HTERT RPE-1 (cell line): ENCODE results near the gene TTC27.

Experiments used
- in situ Hi-C: fragments of 300-500 bp; cut with MboI; formaldehyde crosslinking; loops from 4 replicates; pipeline ENCODE4 v1.14.3; 2020; ENCODE audit warnings: low sequenced_read_pairs

The TTC27 gene

DNA sequence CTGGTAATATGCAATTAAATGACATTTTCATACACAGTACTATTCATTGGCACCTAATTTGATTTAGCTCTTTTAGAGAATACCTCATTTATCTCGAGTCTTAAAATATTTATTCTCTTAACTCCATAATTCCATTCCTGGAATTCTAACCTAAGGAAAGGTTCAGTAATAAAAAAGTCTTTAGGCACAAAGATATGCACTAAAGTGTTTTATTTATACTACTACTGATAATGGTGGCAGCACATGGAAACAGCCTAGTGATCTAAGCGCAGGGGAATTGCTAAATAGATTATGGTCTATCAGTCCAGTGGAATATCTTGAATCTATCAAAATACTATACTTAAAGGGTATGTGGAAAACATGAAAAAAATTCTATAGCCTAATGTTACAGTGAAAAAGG is 176.4 kb downstream of the TTC27 start:
- in situ Hi-C loops: no loop called here

DNA sequence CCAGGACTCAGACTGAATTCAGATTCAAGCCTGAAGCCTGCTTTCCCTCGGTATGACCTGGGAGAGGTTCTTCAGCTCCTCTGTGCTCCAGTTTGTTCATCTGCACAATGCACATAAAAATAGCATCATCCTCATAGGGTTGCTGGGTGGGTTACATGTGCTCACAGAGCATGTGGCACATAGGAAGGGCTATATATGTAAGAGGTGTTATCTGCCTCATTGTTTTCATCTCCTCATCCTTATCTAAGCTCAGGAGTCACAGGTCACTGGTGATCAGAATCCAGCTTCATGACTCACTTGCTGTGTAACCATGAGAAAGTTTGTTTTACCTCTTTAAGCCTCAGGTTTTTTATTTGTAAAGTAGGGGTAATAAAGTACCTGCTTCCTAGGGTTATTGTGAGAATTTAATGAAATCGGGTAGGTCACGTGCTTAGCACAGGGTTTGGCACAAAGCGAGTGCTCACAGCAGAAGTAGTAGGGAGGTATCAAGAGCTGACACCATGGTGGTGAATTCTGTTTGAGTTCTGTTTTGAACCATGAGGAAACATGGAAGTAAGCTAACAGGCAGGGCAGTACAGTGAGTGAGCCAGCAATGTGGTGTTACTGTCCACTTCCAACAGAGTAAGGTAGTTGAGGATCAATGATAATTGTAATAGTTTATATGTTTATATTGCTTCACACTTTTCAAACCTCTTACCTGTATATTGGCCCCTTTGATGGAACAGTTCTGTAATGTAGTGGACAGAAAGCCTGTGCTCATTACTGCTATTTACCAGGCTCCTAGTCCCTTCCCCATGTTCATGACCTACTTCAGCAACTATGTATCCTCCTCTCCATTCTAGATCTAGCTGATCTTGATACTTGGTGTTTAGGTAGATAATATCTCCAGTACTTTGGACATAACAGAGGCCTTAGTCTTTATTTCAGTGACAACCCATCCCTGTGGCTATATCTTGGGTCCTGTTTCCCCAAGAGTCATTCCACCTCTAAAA is 177.6 kb downstream of the TTC27 start:
- in situ Hi-C loops: no loop called here

DNA sequence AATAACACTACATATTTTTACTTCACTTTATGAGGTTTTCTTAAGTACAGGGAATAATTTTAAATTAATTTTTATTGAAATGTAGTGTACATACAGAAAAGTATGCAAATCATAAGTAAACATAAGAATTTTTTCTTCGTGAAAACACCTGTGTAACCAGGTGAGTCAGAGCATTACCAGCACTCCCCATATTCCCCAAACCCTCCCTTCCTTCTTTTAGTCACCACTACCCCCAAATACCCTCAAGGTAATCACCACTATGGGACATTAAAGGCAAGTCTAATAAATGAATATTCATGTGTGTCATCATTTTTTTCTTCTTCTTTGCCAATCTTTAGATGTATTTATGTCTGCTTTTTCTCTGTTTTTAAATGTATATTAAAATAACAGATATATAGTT is 179.0 kb downstream of the TTC27 start:
- in situ Hi-C loops: no loop called here

DNA sequence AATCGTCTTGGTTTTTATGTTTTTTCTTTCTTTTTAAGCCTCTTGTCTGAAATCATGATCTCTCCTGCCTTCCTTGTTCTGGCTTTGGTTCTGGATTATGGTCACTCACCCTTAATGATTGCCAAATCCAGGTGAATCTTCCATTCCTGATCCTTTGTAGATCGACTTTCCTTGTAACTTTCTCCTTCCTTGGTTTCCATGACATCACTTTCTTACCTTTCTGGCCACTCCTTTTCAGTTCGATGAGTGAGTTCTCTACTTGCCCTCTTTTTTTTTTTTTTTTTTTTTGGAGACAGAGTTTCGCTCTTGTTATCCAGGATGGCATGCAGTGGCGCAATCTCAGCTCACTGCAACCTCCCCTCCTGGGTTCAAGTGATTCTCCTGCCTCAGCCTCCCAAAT is 179.8 kb downstream of the TTC27 start:
- in situ Hi-C loops: no loop called here

DNA sequence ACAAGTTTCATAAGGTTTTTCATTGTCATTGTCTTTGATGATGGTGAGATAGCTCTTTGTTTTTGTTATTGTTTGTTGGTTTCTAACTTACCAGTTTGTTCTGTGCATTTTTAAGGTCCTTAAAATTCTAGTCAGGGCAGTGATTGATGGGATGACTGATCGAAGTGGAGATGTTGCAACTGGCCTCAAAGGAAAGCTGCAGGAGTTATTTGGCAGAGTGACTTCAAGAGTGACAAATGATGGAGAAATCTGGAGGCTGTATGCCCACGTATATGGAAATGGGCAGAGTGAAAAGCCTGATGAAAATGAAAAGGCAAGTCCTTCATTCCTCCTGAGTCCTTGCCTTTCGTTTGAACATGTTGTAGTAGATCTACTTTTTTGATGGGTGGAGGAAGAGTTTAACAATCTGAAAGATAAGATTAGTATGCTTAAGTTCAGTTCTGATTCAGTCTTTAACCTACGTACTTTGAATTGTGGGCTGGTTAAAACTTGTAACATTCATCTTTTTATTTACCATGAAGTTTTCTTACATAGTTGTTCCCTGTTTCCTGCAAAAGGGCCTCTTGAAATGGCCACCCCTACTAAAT is 183.2 kb downstream of the TTC27 start:
- in situ Hi-C loops: no loop called here

DNA sequence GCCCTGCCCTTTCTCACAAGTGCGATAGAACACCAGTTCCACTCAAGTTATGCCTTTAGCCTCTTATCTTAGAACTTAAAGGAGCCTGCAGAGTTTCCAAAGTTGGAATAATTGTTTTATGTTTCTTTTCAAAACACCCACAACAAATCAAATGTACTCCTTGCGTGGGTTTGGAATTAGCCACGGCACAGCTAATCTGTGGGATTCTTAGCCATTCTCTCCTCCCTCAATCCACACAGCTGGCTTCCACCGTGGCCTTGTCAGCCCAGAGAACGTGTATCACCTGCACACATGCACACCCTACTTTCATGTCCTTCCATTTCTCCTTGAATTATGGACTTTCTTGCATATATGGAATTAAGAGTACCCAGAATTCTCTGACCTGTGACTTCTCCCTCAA is 183.8 kb downstream of the TTC27 start:
- in situ Hi-C loops: no loop called here

DNA sequence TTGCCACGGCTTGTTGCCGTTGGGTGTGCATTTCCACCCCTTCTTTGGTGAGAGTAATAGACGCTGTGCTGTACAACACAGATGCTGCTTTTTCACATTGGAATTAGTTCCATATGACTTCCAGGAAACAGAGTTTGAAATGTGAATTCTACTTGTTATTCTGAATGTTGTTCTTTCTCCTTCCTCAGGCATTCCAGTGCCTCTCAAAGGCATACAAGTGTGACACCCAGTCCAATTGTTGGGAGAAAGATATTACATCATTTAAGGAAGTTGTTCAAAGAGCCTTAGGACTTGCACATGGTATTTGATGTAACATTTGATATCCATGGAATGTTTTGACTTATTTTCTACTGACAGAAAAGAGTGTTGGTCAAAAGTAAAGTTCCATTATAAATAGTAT is 184.5 kb downstream of the TTC27 start:
- in situ Hi-C loops: no loop called here

DNA sequence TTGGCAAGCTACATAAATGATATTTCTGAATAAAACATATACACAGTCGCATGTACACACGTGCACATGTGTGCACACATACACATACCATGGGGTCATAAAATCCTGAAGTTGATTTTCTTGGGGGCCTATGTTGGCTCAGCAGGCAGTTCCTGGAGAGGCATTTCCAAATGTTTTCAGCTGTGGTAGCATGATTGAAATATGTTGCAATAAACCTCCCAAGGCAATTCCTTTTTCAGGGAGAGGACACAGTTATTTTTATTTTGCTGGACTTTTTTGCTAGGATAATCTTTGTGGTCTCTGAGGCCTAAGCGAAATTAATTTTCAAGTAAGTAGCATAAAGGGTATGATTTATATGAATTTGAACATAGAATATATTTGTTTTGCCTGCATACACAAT is 192.2 kb downstream of the TTC27 start:
- in situ Hi-C loops: no loop called here

DNA sequence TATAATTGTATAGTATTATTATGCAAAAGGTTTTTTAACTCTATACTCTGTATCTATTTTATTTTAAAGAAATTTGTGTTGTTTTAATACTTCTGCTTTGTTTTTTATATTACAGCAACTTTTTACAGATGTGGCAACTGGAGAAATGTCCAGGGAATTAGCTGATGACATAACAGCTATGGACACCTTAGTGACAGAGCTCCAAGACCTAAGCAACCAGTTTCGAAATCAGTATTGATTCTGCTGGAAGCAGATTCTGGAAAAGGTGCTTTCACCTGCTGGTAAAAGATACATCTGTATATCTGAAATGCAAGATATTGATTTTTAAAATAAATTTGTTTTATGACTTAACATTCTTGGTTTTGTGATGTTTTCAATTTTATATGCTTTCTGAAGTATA is 192.9 kb downstream of the TTC27 start:
- in situ Hi-C loops: no loop called here

DNA sequence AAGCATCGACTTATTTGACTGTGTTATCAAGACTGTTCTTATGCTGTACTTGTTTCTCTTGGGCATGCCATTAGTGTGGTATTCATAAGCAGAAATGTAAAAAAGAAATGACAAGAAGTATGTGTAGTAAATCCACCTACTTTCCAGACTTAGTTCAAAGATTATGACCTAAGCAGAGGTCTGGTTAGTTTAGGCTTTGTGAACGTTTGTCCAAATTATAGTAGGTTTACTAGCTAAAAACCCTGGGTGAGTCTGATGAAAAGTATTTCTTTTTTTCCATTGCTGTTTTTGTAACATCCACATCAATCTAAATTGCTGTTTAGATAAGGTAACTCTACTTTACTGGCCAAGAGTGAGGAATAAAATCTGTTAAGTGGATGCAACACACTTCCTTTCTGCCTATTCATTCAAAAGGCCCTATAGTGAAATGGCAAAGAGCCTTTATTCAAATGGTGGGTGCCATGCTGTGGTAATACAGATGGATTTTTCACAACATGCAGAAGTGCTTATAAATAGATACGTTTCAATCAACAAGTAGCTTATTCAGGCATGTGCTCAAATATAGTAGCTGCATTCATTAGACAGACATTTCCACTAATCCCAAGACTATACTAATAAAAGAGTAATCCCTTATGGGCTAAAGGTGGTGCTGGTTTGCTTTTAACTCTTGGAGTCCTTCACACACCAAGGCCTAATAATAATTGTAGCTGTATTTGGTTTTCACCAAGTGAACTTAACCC is 196.4 kb downstream of the TTC27 start:
- in situ Hi-C loops: no loop called here

DNA sequence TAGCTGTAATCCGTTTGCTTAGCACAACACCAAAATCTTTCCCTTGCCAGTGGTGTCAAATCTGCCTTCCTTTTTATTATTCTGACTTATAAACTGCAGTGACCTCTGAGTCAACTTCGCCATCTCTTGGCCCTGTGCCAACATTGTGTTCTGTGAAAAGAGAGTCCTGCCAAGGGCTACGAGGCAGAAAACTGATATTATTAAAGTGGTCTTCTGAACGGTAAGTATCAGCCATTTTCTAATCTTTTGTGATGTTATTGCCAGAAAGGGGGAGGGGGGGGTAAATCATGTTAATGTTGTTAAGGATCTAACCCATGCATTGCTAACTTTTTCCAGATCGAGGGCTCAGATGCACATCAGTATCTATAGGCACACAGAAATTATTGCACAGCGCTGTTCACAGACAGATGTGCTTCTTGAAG is 197.5 kb downstream of the TTC27 start:
- in situ Hi-C loops: no loop called here

DNA sequence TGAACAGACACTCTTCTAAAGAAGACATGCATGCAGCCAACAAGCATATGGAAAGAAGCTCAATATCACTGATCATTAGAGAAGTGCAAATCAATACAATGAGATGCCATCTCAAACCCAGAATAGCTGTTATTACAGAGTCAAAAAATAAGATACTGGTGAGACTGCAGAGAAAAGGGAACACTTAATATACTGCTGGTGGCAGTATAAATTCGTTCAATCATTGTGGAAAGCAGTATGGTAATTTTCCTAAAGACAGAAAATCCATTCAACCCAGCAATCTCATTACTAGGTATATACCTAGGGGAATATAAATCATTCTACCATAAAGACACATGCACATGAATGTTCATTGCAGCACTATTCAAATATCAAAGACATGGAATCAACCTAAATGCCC is 202.3 kb downstream of the TTC27 start:
- in situ Hi-C loops: no loop called here

DNA sequence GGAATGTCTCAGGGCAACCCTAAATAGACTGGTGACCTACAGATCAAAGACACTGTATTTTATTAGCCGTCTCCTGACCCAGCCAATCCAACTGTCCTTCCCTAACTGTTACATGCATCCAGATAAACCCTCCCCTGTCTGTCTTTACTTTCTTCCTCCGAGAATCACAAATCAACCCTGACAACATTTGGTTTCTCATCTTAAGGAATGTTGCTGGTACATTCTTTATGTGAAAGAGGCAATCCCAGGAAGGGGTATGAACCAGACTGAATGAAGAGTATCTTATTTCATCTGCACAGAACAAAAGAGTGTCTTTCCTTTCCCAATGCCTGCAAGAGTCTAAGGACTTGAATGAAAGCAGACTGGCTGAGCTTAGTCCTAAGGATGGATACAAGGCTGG is 205.0 kb downstream of the TTC27 start:
- in situ Hi-C loops: no loop called here

DNA sequence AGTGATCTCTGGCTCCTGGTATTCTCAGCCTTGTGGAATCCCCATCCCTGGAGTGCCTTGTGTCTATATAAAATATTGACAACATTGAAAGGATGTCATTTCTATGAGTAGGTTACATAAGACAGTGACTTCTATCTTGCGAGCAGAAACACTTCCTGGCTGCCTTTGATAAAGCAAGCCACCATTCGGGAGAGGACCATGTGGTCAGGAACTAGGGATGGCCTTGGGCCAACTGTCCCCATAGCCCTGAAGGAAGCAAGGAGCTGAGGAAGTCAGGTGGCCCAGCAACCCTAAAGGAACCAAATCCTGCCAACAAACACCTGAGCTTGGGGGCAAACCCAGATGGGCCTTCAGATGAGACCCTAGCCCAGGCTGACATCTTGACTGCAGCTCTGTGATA is 205.9 kb downstream of the TTC27 start:
- in situ Hi-C loops: no loop called here

DNA sequence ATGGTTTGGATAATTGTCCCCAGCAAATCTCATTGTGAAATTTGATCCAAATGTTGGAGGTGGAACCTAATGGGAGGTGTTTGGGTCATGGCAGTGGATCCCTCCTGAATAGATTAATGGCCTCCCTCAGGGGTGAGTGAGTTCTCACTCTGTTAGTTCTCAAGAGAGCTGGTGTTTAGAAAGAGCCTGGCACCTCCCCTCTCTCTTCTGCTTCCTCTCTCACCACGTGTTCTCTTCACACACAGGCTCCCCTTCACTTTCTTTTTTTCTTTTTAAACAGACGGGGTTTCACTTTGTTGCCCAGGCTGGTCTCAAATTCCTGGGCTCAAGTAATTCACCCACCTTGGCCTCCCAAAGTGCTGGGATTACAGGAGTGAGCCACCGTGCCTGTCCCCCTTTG is 207.3 kb downstream of the TTC27 start:
- in situ Hi-C loops: no loop called here

DNA sequence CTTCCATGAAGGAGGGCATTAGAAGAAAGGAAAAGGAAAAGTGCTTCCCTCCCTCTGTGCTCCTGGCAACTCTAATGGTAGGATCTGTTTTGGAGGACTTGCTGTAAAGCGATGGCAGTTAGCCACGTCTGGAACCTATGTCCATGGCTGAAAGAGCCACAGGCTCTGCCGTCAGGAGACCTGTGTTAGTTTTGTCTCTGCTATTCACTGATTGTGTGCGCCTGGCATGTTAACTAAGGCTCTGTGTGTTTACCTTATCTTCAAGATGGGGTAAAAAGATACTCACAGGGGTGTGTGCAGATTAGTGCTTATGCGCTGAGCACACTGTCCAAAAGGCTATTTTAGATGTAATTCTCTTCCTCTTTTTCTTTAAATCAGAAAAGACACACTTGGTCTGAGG is 209.1 kb downstream of the TTC27 start:
- in situ Hi-C loops: no loop called here

DNA sequence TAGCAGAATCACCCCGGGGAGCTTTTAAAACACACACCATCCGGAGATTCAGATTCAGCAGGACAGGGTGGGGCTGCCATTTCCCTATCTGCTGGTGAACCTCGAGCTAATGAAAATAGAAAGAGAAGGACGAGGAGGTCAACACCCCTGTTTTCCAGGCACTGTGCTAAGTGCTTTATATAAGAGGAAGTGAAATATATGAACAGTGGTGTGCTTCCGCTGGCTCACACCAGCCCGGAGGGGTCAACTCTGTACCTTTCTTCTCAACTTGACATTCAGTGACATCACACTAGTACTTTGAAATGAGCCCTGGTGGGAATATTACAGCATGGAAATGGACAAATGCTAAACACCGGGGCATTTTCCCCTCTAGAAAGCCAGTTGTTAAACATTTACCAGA is 210.6 kb downstream of the TTC27 start:
- in situ Hi-C loops: no loop called here

DNA sequence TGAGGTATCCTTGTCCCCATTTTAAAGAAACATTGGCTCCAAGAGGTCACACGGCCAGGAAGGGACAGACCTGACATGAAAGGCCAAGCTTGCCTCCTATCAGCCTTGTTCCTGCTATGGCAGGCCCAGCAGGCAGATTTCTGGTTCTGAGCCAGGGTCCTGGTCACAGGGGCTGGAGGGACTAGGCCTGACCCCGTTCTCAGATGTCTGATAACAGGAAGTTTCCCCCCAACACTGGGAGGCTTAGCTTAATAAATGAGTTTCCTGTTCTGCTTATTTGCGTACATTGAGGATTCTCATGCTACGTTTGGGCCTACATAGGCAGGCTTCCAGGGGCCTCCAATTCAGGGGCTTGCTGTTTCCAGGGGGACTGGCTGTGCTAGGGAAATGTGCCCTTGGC is 211.1 kb downstream of the TTC27 start:
- in situ Hi-C loops: no loop called here

DNA sequence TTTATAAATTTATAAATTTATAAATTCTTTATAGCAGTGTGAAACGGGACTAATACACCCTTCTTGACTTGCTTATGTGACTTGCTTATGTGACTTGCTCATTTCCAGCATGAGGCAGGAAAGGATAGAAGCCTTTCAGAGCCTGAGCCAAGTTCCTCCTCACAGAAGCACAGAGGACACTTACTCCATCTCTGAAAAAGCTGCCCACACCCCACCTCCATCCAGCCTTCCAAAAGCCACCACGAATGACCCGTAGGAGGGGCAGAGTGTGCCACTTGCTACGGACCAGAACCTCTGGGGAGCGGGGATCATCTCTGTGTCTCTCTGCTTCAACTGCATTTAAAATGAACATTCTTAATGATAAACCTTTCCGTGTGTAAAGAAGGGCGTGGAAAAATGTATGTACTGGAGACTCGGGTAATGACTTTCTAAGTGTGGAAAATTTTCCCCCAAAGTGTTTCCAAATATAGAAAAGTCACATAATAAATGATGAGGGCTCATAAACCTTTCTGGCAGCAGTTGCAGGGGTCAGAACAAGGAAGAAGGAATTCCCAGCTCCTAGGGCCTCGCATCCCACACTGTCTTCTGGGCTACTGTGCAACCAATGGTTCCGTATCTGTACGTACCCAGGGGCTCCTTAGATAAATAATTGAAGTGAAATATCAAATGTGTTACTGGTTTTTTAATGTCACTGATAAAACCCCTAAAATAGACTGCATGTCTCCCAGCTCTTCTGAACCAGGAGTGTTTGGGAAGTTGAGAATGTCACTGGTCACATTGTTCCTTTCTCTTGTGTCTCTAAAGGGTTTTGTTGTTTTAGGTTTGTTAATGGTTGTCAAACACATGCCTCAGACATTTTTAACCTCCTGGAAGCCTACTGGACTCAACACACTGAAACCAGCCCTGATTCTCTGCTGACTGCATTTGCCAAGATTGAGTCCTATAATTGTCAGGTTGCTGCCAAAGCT is 214.4 kb downstream of the TTC27 start:
- in situ Hi-C loops: no loop called here

DNA sequence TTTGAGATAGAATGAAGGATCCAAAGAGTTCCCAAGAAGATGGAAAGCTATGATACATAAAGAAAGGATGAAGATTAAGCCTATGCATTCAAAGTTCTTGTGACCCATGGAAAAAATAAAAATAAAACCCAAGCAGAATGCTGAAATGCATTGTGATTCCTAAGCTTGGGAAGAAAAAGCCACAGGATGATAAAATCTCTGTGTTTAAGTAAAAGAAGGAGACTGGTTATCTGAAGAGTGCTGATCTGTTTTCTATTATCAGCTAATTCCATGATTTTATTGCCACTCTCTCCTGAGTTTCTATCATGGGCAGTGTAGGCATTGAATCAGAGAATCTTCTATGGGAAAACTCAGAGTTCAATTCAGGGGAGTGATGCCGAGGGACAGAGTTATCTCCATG is 215.8 kb downstream of the TTC27 start:
- in situ Hi-C loops: no loop called here

DNA sequence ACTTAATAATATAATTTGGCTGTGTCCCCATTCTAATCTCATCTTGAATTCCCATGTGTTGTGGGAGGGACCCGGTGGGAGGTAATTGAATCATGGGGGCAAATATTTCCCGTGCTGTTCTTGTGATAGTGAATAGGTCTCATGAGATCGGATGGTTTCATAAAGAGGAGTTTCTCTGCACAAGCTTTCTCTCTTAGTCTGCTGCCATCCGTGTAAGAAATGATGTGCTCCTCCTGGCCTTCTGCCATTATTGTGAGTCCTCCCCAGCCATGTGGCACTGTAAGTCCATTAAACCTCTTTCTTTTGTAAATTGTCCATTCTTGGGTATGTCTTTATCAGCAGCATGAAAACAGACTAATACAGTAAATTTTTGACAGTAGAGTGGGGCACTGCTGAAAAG is 216.4 kb downstream of the TTC27 start:
- in situ Hi-C loops: no loop called here
